OCI-LY1 (cell line): Measurements from ENCODE around the gene HIRA.

Experiments used
- H2AFZ ChIP-seq: fragments of 200-600 bp; sonication (generic), shearing (Covaris generic); 2 replicates; pipeline ENCODE4 v1.6.0; 2014; ENCODE audit warnings: antibody characterized with exemption, mild to moderate bottlenecking, low read length
- H3F3A ChIP-seq: fragments of 200-600 bp; sonication (generic), shearing (Covaris generic); 2 replicates; pipeline ENCODE4 v1.6.0; 2014; ENCODE audit warnings: mild to moderate bottlenecking, antibody characterized with exemption, low read length, moderate library complexity; ENCODE audit not compliant: insufficient read depth
- H3K27ac ChIP-seq: fragments of 200-600 bp; sonication (generic); 2 replicates; pipeline ENCODE4 v1.5.1; 2014; ENCODE audit warnings: low read length, mixed run types, mild to moderate bottlenecking, low read depth; ENCODE audit not compliant: poor library complexity, severe bottlenecking
- H3K27me3 ChIP-seq: fragments of 200-600 bp; sonication (generic); 2 replicates; pipeline ENCODE4 v1.6.0; 2014; ENCODE audit warnings: antibody characterized with exemption, mild to moderate bottlenecking, low read length, moderate library complexity; ENCODE audit not compliant: insufficient read depth
- H3K36me3 ChIP-seq: fragments of 200-600 bp; sonication (generic); 2 replicates; pipeline ENCODE4 v1.6.1; 2014; ENCODE audit warnings: mild to moderate bottlenecking, antibody characterized with exemption, low read length, moderate library complexity, mixed read lengths; ENCODE audit not compliant: insufficient read depth
- H3K4me1 ChIP-seq: fragments of 200-600 bp; sonication (generic); 2 replicates; pipeline ENCODE4 v1.5.1; 2014; ENCODE audit warnings: mild to moderate bottlenecking, low read length, moderate library complexity; ENCODE audit not compliant: insufficient read depth, severe bottlenecking
- H3K4me2 ChIP-seq: fragments of 200-600 bp; sonication (generic), shearing (Covaris generic); 2 replicates; pipeline ENCODE4 v1.6.1; 2014; ENCODE audit warnings: low read length
- H3K4me3 ChIP-seq: fragments of 200-600 bp; sonication (generic); 2 replicates; pipeline ENCODE4 v1.5.1; 2014; ENCODE audit warnings: low read length, low read depth, mild to moderate bottlenecking, mixed read lengths; ENCODE audit not compliant: poor library complexity, severe bottlenecking
- H3K79me2 ChIP-seq: fragments of 200-600 bp; shearing (Covaris generic); 2 replicates; pipeline ENCODE4 v1.6.1; 2016; ENCODE audit warnings: mixed run types, low read length, mixed read lengths; ENCODE audit not compliant: insufficient read depth
- H3K9ac ChIP-seq: fragments of 200-600 bp; sonication (generic), shearing (Covaris generic); 2 replicates; pipeline ENCODE4 v1.6.1; 2014; ENCODE audit warnings: mild to moderate bottlenecking, low read length, mixed read lengths
- H3K9me2 ChIP-seq: fragments of 200-600 bp; sonication (generic), shearing (Covaris generic); 2 replicates; pipeline ENCODE4 v1.6.1; 2014; ENCODE audit warnings: low read depth, mild to moderate bottlenecking, low read length, mixed read lengths
- H3K9me3 ChIP-seq: fragments of 200-600 bp; shearing (Covaris generic); 2 replicates; pipeline ENCODE4 v1.6.1; 2014; ENCODE audit warnings: low read length, mixed read lengths
- H4K20me1 ChIP-seq: fragments of 200-600 bp; sonication (generic), shearing (Covaris generic); 2 replicates; pipeline ENCODE4 v1.6.0; 2016; ENCODE audit warnings: mild to moderate bottlenecking, low read length; ENCODE audit not compliant: insufficient read depth
- EZH2 ChIP-seq: fragments of 200-600 bp; sonication (generic), shearing (Covaris generic); IDR thresholded peaks from 2 replicates; pipeline ENCODE4 v1.8.0; 2017; ENCODE audit warnings: borderline replicate concordance, mixed run types, mild to moderate bottlenecking, antibody characterized with exemption, low read length, moderate library complexity, mixed read lengths
- TF ChIP-seq, protein P1 (sequence below): fragments of 200-600 bp; sonication (generic), shearing (Covaris generic); IDR thresholded peaks from 2 replicates; pipeline ENCODE4 v1.5.1; 2017; ENCODE audit warnings: mild to moderate bottlenecking, antibody characterized with exemption, low read length, moderate library complexity, mixed read lengths

Gene HIRA

DNA sequence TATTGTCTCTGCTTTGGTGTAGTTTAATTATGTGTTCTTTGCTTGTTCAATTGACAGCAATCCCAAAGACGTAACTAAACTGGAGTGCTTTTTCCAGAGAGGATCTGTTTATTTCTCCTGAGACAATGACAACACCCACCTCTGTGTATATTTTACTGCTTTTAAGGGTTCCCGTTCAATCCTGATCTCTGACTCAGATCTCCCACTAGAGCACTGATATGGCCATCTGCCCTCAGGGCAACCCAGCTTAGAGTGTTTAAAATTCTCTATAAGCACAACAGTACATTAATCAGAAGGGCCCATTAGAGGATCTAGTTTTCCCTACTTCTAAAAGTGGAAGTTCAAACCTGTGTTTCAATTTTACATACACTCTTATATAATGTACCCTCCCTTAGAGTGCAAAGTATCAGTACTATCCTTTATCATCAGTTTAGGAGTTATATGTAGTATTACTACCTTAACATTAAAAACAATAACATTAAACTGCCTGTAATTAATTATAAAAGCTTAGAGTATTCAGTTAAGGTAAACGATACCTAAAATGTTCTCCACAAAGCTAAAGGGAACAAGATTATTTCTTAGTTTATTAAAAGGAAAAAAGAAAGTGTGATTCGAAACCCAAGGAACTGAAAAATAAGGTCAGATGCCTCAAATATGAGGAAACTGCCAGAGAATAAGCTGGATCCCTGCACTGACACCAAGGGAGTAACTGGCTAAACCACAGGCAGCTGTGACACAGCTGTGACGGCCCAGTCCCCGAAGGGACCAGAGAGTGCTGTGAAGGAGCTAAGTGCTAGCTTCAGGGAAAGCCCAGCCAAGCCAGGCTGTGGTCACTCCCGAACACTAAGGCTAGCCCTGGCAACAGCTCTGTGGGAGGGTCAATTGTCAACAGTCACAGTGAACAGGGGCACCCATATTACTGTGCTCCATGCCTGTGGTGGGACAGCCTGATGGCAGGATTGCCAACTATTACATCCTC lies 32.2 kb upstream of the HIRA start:
- Histone ChIP-seq H3K4me1 (no peaks in the 10 kb centered on the region), H3K9me3 (no peaks in the 10 kb centered on the region), H4K20me1 (no peaks in the 10 kb centered on the region), H3K36me3 (peaks cover 93% of the 10 kb centered on the region), H3K4me2 (no peak overlapping the region), H3K9ac (no peak overlapping the region), H3F3A (no peaks in the 10 kb centered on the region), H2AFZ (no peak overlapping the region), H3K27me3 (no peaks in the 10 kb centered on the region), H3K9me2 (no peaks in the 10 kb centered on the region), H3K27ac (no peak overlapping the region), H3K79me2 (no peaks in the 10 kb centered on the region), H3K4me3 (no peak overlapping the region)
- TF ChIP-seq EZH2: no peak
- TF ChIP-seq, protein P1, sequence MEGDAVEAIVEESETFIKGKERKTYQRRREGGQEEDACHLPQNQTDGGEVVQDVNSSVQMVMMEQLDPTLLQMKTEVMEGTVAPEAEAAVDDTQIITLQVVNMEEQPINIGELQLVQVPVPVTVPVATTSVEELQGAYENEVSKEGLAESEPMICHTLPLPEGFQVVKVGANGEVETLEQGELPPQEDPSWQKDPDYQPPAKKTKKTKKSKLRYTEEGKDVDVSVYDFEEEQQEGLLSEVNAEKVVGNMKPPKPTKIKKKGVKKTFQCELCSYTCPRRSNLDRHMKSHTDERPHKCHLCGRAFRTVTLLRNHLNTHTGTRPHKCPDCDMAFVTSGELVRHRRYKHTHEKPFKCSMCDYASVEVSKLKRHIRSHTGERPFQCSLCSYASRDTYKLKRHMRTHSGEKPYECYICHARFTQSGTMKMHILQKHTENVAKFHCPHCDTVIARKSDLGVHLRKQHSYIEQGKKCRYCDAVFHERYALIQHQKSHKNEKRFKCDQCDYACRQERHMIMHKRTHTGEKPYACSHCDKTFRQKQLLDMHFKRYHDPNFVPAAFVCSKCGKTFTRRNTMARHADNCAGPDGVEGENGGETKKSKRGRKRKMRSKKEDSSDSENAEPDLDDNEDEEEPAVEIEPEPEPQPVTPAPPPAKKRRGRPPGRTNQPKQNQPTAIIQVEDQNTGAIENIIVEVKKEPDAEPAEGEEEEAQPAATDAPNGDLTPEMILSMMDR: no peak

DNA sequence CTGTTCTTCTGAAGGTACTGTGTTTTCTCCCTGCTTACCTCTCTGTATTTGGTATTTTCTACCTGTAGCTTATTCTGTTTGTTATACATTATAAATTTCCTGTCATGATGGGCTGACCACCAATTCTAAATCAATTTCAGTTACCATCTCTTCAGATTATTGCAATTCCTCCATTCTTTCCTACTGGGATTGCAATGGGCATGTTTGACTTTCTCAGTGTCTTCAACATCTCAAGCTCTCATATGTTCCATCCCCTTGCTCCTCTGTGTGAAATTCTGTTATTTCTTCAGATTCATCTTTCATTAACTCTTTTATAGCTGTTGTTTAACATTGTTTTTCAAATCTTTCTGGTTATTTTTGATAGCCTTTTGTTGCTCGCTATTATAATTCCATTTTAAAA lies 31.5 kb upstream of the HIRA start:
- H4K20me1 ChIP-seq: no peaks in the 10 kb centered on the region
- H3K36me3 ChIP-seq: peaks cover 90% of the 10 kb centered on the region

DNA sequence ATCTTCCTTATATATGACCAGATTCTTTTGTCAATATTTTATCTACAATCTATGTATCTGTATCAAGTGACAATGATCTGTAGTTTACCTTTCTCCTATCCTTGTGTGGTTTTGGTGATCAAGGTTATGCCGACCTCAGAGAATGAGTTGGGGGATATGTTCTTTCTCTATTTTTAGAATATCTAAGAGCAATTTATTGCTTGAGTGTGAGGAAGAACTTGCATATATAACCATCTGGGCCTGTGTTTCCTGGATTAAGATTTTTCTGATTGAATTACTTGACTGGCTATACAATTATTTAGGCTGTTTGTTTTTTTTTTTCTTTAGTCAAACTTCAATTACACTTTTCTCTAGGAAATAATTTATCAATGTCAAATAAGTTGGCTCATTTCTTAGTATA lies 30.0 kb upstream of the HIRA start:
- Histone ChIP-seq H3K4me3 (no peak overlapping the region), H3K27me3 (no peaks in the 10 kb centered on the region), H4K20me1 (no peaks in the 10 kb centered on the region), H3K79me2 (no peaks in the 10 kb centered on the region), H2AFZ (no peak overlapping the region), H3K36me3 (peaks cover 90% of the 10 kb centered on the region), H3K4me2 (no peak overlapping the region), H3K27ac (no peak overlapping the region), H3K9ac (no peak overlapping the region), H3K4me1 (no peaks in the 10 kb centered on the region), H3K9me2 (no peaks in the 10 kb centered on the region), H3K9me3 (no peaks in the 10 kb centered on the region), H3F3A (no peaks in the 10 kb centered on the region)
- TF ChIP-seq, protein P1: no peak
- no peak for TF ChIP-seq EZH2

More for the DNA sequence above, 31.5 kb upstream of the HIRA start:
- H3K9me3 ChIP-seq: no peaks in the 10 kb centered on the region
- no peaks in the 10 kb centered on the region for H3K9me2 ChIP-seq
- no peak for TF ChIP-seq EZH2
- TF ChIP-seq, protein P1: no peak
- H2AFZ ChIP-seq: no peak overlapping the region
- H3F3A ChIP-seq: no peaks in the 10 kb centered on the region
- H3K4me3 ChIP-seq: no peak overlapping the region
- H3K9ac ChIP-seq: no peak overlapping the region
- H3K79me2 ChIP-seq: no peaks in the 10 kb centered on the region
- no peak overlapping the region for H3K27ac ChIP-seq
- no peak overlapping the region for H3K4me2 ChIP-seq
- no peaks in the 10 kb centered on the region for H3K4me1 ChIP-seq
- H3K27me3 ChIP-seq: no peaks in the 10 kb centered on the region
